HG03354 (cell line): ENCODE measurements around the gene LCN6.
"Not testable (repeated sequence)": the region's sequence is repeated elsewhere in the genome, so short reads cannot be mapped to it uniquely, and the experiment has no call there.

Experiments
- ATAC-seq: cut with Tn5 transposase; IDR thresholded peaks from one replicate; pipeline ENCODE4 v1.9.1; 2021; ENCODE audit warnings: mild to moderate bottlenecking; ENCODE audit not compliant: unreplicated experiment, poor library complexity, severe bottlenecking

LCN6 gene

DNA sequence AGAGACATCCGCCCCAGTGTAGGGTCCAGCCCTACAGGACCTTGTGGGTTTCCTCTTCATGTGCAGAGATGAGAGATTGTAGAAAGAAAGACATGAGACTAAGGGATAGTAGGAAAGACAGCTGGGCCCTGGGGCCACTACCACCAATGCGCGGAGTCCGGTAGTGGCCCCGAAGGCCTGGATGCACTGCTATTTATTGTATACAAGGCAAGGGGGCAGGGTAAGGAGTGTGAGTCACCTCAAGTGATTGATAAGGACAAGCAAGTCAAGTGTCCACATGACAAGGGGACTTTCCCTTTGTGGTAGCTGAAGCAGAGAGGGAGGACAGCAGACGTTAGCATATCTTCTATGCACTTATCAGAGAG, 36.7 kb upstream of the LCN6 start:
- ATAC-seq = no peak

- ATAC-seq = no peak
Measured at GRCh38 chr9:136784249-136784996, 36.1 kb upstream of the LCN6 start.

DNA sequence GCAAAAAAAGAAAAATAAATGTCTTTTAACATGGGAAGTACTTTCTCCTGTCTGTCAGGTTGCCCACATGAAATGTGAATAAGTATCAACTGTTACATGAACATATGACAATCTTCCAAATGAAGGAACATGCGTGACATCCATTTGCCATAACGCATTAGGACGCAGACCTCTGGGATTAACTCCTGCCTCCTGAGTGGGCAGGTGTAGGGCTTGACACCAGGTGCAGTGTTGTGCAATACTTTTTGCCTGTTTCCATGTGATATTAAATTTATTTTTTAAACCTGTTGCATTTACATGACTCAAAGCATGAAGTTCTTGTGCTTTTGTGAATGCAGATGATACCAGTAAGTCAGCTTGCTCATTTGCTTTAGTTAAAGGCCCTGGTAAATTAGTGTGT, 34.1 kb upstream of the LCN6 start:
- no peak for ATAC-seq

- ATAC-seq = no peak
Measured at GRCh38 chr9:136779808-136780207, 31.5 kb upstream of the LCN6 start.

GRCh38 chr9:136777359-136777758, 29.0 kb upstream of the LCN6 start:
- no peak for ATAC-seq

- no peak for ATAC-seq
Measured at GRCh38 chr9:136776947-136777346, 28.6 kb upstream of the LCN6 start.

GRCh38 chr9:136775191-136775590, 26.9 kb upstream of the LCN6 start:
- ATAC-seq = no peak

DNA sequence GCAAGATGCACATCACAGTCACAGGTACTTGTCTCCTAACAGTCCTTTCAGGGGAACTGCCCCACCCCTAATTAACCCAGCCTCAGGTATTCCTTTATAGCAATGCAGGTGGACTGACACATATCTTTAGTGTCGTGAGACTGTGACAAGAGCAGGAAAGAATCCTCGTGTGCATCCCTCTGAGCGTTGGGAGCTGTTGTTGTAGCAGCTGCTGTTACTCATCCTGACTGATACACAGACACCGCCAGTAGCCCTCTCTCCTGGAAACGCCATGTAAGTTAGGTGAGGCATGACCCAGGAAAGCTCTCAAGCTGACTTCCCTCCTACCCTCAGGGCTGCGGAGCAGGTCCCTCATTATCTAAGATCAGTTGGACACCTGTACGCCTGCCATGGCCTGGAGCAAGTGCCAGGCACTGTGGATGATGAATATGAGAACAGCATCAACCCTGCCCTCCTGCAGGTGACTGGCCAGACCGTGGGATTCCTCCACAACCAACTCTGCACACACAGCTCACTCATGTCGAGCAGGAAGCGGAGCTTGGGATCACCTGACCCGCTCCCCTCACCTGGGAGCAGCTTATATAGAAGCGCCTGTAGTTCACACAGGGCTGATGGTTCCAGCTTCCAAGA, 26.2 kb upstream of the LCN6 start:
- no peak for ATAC-seq

DNA sequence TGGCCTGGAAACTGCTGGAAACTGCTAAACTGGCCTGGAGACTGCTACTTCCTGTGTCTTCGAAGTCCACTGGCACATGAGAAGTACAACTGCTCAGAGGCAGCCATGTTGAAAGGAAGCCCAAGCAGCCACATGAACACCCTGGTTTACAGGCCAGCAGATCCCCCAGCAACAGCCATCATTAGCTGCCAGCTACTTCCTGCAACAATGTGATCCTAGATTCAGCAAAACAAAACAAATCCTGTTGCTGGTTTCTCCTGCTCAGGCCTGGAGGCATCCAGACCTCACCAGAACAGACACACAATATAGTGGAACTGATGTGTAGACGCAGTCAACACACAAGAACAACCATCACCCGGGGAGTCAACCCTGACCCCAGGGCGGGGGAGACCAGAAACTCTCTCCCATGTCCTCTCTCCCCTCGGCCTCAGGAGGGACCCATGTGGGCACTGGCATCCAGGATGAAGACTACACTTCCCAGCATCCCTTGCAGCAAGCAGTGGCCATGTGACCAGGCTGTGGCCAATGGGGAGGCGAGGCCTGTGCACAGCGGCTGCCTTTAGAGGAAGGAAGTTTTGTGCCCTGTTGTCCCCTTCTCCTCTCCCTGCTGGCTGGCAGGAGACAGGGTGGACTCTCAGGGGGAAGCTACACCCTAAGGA, 25.2 kb upstream of the LCN6 start:
- no peak for ATAC-seq

- ATAC-seq = no peak
Measured at GRCh38 chr9:136771907-136772415, 23.6 kb upstream of the LCN6 start.

DNA sequence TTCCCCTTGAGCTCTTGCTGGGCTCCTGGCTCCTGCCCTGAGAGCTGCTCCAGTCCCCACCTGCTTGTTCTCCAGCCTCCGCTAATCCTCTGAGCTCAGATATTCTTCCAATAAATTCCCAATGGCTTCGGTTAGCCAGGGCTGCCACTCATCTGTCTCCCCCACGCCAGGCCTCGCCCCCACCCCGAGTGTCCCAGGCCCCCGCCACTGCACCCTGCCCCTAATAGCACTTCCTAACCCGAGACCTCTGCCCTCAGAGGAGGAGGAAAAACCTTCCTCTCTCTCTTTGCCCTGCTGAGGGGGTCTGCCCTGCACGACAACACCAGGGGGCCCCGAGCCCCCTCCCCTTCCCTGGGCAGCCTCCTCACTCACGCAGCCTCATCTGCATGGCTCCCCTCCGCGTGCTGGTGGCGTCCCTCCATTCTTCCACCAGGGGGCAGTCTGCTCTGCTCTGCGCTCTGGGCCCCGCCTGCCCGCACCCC, 21.4 kb upstream of the LCN6 start:
- no peak for ATAC-seq

DNA sequence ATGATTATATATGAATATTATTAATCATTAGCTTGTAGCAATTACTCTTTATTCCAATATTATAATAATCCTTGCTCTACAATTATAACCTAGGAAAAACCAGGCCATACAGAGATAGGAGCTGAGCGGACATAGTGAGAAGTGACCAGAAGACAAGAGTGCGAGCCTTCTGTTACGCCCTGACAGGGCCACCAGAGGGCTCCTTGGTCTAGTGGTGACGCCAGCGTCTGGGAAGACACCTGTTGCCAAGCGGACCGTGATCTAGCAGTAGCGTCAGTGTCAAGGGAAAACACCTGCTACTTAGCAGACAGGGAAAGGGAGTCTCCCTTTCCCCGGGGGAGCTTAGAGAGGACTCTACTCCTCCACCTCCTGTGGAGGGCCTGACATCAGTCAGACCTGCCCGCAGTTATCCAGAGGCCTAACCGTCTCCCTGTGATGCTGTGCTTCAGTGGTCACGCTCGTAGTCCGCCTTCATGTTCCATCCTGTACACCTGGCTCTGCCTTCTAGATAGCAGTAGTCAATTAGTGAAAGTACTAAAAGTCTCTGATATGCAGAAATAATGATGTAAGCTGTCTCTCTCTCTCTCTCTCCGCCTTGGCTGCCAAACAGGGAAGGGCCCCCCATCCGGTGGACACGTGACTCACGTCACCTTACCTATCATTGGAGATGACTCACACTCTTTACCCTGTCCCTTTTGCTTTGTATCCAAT, 18.2 kb upstream of the LCN6 start:
- ATAC-seq = not testable (repeated sequence)

GRCh38 chr9:136765745-136766409, 17.6 kb upstream of the LCN6 start:
- ATAC-seq = not testable (repeated sequence)

- no peak for ATAC-seq
Measured at GRCh38 chr9:136765041-136765440, 16.7 kb upstream of the LCN6 start.

DNA sequence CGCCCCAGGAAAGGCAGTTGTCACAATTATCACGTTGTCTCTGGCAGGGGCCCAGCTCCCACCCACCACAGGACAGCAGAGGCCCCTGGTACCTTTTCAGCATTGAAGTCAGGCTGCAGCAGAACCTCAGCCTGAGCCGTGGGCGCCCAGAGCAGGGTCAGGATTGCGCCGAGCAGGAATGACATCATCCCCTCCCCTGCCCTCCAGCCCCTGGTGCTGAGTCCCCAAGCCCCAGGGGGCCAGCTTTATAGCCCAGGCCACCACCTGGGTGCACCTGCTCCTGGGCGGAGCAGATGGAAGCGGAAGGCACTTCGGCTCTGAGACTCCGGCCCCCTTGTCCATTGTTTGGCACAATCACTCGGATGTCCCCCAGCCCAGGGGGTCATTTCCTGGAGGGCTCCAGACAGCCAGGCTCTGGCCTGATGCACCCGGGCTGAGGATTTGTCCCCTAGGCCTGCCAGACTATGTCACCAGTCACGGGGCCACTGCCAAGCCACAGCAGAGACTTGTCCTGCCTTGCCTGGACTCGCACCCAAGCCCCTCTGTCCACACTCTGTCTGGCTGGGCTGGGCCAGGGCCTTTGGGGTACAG, 16.1 kb upstream of the LCN6 start, which contains the start of gene LCN15:
TSS of gene LCN15 (minus strand) at position 218 of the 591 bp plus-strand sequence. CDS start at position 188, 30 bp downstream.
- no peak for ATAC-seq

- ATAC-seq = no peak
Measured at GRCh38 chr9:136763649-136764035, 15.3 kb upstream of the LCN6 start.

DNA sequence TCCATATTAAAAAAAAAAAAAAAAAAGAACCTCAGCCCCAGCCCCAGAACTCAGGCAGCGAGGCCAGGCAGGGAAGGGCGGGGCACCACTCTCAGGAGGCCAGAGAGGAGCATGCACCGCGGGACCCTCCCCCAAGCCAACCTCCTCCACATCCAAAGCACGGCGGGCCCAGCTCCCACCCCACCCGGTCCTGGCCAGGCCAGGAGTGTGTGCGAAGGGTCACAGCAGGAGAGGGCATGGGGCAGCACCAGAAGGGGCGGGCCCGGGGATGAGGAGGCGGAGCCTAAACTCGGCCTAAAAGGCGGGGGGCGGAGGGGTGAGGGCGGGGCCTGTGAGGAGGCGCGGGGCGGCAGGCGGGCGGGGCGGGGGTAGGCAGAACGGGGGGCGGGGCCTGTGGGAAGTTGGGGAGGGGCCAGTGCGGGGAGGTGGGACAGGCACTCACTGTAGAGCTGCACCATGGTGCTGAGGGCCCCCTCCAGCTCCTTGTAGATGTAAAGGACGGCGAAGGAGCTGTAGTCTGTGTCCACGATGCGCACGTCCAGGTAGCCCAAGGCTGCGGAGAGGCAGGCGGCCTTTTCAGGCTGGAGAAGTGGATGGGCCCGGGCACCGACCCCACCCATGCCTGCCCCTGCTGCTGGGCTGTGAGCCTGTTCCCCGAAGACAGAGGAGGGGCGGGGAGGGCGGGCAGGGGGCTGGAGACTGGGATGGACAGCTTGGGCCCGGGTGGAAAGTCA, 14.8 kb upstream of the LCN6 start:
- no peak for ATAC-seq

DNA sequence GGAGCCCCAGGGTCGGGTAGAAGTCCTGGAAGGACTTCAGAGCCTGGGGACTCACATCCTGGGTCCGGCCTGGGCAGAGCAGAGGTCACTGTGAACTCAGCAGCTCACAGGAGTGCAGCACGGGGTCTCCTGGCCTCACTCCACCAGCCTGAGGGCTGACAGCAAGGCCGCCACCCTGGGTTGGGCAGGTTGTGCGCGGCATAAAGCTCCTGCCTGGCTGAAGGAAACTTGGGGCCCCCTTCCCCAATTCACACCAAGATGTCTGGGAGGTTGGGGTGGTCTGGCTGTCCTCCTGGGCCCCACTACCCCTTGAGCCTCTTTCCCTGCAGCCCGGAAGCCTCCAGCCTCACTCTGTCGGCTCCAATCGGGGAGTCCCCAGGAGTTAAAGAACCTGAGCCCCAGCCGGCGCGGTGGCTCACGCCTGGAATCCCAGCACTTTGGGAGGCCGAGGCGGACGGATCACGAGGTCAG, 13.9 kb upstream of the LCN6 start:
- no peak for ATAC-seq
